HFF-Myc (cell line): ENCODE results near the gene HOXD13.

ENCODE experiments used
- DNase-seq: peaks from one replicate; pipeline ENCODE4 v3.0.0-alpha.2; 2011; ENCODE audit warnings: low read depth; ENCODE audit errors: extremely low read depth
- H3K4me3 ChIP-seq: replicated peaks from 2 replicates; pipeline ENCODE4 v1.5.1; 2011; ENCODE audit warnings: low read depth, mild to moderate bottlenecking, control low read depth, low read length
- TF ChIP-seq, protein P1 (sequence below): IDR thresholded peaks from 2 replicates; pipeline ENCODE4 v1.5.1; 2012; ENCODE audit warnings: mild to moderate bottlenecking, low read depth, low read length, control low read depth; ENCODE audit errors: missing control alignments

Gene HOXD13

GRCh38 chr2:176099728-176100546 lies 7.4 kb downstream of the HOXD13 start, which contains the start of gene HOXD12:
Gene HOXD12, plus strand, starts transcription at chr2:176099795. Its CDS starts 7 bp downstream, at chr2:176099802.
- H3K4me3 ChIP-seq = no peak within 1 kb of the TSS
- TF ChIP-seq, protein P1, sequence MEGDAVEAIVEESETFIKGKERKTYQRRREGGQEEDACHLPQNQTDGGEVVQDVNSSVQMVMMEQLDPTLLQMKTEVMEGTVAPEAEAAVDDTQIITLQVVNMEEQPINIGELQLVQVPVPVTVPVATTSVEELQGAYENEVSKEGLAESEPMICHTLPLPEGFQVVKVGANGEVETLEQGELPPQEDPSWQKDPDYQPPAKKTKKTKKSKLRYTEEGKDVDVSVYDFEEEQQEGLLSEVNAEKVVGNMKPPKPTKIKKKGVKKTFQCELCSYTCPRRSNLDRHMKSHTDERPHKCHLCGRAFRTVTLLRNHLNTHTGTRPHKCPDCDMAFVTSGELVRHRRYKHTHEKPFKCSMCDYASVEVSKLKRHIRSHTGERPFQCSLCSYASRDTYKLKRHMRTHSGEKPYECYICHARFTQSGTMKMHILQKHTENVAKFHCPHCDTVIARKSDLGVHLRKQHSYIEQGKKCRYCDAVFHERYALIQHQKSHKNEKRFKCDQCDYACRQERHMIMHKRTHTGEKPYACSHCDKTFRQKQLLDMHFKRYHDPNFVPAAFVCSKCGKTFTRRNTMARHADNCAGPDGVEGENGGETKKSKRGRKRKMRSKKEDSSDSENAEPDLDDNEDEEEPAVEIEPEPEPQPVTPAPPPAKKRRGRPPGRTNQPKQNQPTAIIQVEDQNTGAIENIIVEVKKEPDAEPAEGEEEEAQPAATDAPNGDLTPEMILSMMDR = no peak
- no peak for DNase-seq

DNA sequence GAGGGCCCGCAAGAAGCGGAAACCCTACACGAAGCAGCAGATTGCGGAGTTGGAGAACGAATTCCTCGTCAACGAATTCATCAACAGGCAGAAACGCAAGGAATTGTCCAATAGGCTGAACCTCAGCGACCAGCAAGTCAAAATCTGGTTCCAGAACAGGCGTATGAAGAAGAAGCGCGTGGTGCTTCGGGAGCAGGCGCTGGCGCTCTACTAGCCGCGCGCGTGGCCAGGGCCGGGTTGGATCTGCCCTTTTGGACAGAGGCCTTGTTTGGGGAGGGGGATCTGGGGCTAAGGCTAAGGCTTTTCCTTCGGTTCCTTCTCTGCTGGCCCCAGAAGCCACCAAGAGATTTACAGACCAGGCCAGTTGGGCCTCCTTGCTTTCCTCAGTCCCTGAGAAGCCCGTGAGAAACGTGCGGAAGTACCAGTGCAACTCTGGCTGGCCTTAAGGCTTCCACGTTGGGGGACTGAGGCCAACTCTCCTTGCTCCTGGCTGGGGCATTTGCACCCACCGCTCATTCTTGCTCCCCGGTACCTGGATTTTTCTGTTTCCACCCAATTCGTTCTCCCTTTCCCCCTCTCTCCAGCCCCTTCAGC lies 8.1 kb downstream of the HOXD13 start:
- no peak overlapping the region for H3K4me3 ChIP-seq
- TF ChIP-seq, protein P1 = no peak
- DNase-seq = no peak

GRCh38 chr2:176101216-176101830 lies 8.8 kb downstream of the HOXD13 start:
- TF ChIP-seq, protein P1 = no peak
- H3K4me3 ChIP-seq = no peak overlapping the region

GRCh38 chr2:176101842-176102241 lies 9.3 kb downstream of the HOXD13 start:
- TF ChIP-seq, protein P1 = no peak
- DNase-seq = no peak
- H3K4me3 ChIP-seq = no peak overlapping the region

More at GRCh38 chr2:176101216-176101830, 8.8 kb downstream of the HOXD13 start:
- DNase-seq = no peak

DNA sequence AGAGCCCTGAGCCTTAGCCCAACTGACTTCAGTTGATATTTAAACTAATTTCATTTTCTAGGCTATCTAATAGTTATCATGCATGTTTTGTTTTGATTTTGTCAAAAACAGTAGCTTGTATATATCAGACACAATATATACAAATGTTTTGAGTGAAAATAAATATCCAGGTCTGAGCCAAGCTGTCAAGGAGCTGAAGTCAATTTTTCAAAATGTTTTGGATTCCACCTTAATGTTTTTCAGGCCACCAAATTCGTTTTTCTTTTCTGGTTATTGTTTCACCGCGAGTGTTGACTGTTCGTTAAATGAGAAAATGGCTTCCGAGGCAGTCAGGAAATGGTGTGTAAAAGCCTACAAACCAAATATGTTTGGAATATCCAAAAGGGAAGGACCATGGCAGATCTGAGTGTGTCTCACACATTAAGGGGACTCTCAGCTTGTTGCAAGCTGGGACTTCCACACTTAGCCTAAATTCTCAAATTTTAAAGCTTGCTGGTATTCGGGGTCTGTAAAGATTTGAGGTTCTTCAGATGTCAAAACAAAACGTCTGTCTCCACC lies 9.9 kb downstream of the HOXD13 start:
- no peak overlapping the region for H3K4me3 ChIP-seq
- TF ChIP-seq, protein P1 = no peak

GRCh38 chr2:176103194-176103593 lies 10.7 kb downstream of the HOXD13 start:
- H3K4me3 ChIP-seq = no peak overlapping the region
- DNase-seq = no peak
- TF ChIP-seq, protein P1 = no peak

More for the DNA sequence above, 9.9 kb downstream of the HOXD13 start:
- DNase-seq = no peak
